GM12801 (cell line): Measurements from ENCODE around the gene FGF23.

Source experiments
- TF ChIP-seq, protein P1 (sequence below): IDR thresholded peaks from one replicate; pipeline ENCODE4 v1.5.1; 2011; ENCODE audit warnings: control low read depth; ENCODE audit not compliant: insufficient read length; ENCODE audit errors: extremely low read depth

FGF23 gene

GRCh38 chr12:4395818-4396217 is 16.3 kb upstream of the FGF23 start:
- TF ChIP-seq, protein P1, sequence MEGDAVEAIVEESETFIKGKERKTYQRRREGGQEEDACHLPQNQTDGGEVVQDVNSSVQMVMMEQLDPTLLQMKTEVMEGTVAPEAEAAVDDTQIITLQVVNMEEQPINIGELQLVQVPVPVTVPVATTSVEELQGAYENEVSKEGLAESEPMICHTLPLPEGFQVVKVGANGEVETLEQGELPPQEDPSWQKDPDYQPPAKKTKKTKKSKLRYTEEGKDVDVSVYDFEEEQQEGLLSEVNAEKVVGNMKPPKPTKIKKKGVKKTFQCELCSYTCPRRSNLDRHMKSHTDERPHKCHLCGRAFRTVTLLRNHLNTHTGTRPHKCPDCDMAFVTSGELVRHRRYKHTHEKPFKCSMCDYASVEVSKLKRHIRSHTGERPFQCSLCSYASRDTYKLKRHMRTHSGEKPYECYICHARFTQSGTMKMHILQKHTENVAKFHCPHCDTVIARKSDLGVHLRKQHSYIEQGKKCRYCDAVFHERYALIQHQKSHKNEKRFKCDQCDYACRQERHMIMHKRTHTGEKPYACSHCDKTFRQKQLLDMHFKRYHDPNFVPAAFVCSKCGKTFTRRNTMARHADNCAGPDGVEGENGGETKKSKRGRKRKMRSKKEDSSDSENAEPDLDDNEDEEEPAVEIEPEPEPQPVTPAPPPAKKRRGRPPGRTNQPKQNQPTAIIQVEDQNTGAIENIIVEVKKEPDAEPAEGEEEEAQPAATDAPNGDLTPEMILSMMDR: no peak

- TF ChIP-seq, protein P1: no peak
Measured at GRCh38 chr12:4393211-4393610, 13.7 kb upstream of the FGF23 start.

DNA sequence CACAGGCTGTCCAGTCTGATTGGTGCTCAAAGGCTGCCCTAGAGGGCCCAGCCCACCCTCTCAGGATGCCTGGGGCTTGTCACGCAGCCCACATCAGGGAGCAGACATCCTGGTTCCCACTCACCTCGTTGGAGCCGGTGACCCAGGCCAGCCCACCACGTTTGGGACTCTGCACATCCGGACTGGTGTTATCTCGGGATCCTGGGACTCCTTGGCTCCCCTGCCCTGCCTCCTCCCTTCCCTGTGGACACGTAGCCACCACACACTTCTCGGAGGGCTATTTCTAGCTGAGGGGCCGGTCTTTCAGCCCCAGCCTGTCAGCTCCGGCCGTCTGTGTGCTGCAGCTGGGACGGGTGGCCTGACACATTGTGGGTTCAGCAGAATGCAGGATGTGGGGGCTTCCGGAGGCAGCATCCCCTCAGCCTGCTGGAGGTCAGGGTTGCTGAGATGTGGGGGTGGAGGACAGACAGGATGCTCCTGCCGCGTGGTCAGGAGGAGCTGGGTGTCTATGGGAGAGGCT is 12.8 kb upstream of the FGF23 start:
- TF ChIP-seq, protein P1: no peak

DNA sequence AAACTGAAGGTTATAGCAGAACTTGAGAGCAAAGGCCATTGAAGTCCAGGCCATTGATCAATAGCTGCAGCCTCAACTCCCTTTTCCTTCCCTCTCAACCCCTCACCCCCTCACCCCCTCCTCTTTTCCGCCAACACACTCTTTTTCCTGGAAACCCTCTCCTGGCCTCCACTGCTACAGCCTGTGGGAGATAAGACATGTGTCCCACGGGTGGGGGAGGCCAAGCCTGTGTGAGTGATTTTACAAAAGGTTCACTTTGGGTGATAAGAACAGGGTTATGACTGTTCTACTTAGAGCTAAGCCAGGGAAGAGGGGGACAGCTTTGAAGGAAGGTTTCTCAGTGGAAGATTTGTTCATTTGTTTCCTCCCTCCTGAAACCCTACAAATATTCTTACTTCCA is 9.2 kb upstream of the FGF23 start:
- TF ChIP-seq, protein P1: no peak

DNA sequence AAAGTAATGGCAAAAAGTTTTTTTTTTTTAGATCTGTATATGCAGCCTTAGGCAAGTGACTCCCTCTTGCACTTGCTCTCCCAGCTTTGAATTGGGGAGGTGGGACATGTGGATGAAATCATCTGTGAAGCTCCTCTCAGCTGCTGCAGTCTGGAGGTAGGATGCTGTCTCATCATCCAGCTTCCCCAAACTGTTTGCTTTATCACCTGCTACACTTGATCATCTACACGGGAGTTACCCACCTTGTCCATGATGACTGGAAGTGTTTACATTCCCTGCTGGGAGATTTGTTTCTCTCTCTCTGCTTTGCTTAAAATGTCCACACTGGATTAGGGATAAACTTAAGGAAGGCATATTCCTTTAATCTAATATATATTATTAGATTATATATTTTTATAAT is 8.5 kb upstream of the FGF23 start:
- TF ChIP-seq, protein P1: no peak

- TF ChIP-seq, protein P1: no peak
Measured at GRCh38 chr12:4387607-4388006, 8.1 kb upstream of the FGF23 start.

- TF ChIP-seq, protein P1: no peak
Measured at GRCh38 chr12:4386801-4387200, 7.3 kb upstream of the FGF23 start.
